ENCODE measurements around the gene PCSK5.
"Not testable (repeated sequence)": the region's sequence is repeated elsewhere in the genome, so short reads cannot be mapped to it uniquely, and the experiment has no call there.

The PCSK5 gene

GRCh38 chr9:76357555-76357954 lies 467.1 kb downstream of the PCSK5 start:
- DNase-seq (ENCODE audit: low read depth in 2 of 2) = no peak

GRCh38 chr9:76358628-76359280 lies 468.3 kb downstream of the PCSK5 start:
- no peak for DNase-seq (ENCODE audit: low read depth in 2 of 2)

GRCh38 chr9:76359365-76359764 lies 468.9 kb downstream of the PCSK5 start:
- no peak for DNase-seq (ENCODE audit: low read depth in 2 of 2)

- no peak for DNase-seq (ENCODE audit: low read depth in 2 of 2)
These were observed 469.3 kb downstream of the PCSK5 start for GRCh38 chr9:76359766-76360165.

GRCh38 chr9:76362332-76363031 lies 472.0 kb downstream of the PCSK5 start:
- DNase-seq (ENCODE audit: low read depth in 2 of 2) = not testable (repeated sequence)

DNA sequence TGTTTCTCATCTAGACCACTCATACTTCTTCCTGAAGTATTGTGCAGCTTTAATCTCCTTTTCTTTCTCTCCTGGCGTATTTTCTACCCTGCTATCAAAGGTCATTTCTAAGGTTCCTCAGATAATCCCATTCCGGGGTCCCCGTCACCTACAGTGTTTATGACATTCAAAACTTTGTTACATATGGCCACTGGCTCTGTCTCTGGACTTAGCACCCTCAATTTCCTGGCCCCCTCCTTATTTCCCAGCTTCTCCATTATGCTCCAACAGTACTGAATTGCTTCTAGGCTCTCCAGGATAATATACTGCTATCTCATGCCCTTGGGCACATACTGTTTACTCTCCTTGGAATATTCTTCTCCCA lies 472.5 kb downstream of the PCSK5 start:
- no peak for DNase-seq (ENCODE audit: low read depth in 2 of 2)

DNA sequence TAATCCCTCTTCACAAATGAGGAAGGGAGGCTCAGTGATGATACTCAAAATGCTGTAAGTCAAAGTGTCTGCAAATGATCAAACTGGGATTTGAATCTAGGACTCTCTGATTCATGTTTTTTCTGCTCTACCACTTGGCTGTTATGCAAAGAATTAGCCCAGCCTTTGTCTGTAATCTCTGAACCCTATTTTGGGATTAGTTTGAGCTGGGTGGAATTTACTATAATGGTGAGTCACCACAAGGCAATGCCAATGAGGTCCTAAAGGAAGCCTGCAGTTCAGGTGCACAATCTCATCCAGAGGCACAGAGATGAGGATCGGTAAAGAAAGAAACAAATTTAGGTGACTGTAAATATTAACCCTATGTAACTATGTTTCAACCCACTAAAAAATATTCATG lies 474.6 kb downstream of the PCSK5 start:
- no peak for DNase-seq (ENCODE audit: low read depth in 2 of 2)

- DNase-seq (ENCODE audit: low read depth in 2 of 2) = no peak
These were observed 475.8 kb downstream of the PCSK5 start for GRCh38 chr9:76366275-76366674.

- DNase-seq (ENCODE audit: low read depth in 2 of 2) = no peak
These were observed 479.1 kb downstream of the PCSK5 start for GRCh38 chr9:76369583-76369982.

GRCh38 chr9:76370396-76371023 lies 480.0 kb downstream of the PCSK5 start:
- DNase-seq (ENCODE audit: low read depth in 2 of 2) = no peak

DNA sequence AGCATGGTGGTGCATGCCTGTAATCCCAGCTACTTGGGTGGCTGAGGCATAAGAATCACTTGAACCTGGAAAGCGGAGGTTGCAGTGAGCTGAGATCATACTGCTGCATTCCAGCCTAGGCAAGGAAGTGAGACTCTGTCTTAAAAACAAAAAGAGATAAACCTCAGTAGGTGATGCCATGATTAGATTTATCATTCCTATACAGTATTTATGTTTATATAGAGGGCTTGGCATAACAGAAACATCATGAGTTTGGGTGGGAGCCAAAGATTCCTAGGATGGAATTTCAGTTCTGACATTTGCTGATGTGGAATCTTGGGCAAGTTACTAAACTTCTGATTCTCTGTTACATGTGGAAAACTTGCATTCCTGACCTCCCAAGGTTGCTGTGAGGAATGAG lies 481.4 kb downstream of the PCSK5 start:
- no peak for DNase-seq (ENCODE audit: low read depth in 2 of 2)

- DNase-seq (ENCODE audit: low read depth in 2 of 2) = no peak
These were observed 481.9 kb downstream of the PCSK5 start for GRCh38 chr9:76372336-76372735.

- DNase-seq (ENCODE audit: low read depth in 2 of 2) = no peak
These were observed 482.8 kb downstream of the PCSK5 start for GRCh38 chr9:76373173-76373783.

- DNase-seq (ENCODE audit: low read depth in 2 of 2) = no peak
These were observed 483.5 kb downstream of the PCSK5 start for GRCh38 chr9:76373784-76374474.

DNA sequence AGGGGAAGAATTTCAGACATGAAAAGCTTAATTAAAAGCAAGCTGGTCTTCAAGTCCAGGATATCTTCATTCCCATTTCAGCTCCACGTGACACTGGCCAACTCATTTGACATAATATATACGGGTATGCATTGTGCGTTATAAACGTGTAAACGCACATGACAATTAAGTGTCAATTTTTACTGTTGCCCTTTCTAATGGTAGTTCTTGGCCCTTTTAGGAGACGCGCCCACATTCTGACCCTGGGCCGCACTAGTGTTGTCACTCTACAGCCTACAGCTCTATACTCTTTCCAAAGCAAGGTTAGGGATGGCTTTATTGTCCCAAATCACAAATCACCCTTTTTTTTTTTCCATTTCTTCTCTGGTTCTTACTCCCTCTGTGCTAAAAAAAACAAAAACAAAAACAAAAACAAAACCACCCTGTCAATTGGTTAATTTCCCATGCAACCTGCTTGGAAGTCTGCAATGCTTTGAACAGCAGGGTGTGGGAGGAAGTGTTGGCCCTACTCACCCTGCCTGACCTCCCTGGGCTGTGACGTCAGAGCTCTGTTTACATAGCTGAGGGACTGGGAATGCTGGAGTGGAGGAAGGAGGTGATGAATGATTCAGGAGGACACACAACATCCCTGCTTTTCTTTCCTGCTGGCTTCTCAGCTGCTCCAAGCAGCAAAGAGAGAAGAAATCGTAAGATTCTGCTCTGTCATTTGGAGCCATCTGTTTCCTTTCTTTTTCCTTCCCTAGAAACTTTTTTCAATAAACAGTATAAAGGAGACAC lies 484.5 kb downstream of the PCSK5 start:
- no peak for DNase-seq (ENCODE audit: low read depth in 2 of 2)

DNA sequence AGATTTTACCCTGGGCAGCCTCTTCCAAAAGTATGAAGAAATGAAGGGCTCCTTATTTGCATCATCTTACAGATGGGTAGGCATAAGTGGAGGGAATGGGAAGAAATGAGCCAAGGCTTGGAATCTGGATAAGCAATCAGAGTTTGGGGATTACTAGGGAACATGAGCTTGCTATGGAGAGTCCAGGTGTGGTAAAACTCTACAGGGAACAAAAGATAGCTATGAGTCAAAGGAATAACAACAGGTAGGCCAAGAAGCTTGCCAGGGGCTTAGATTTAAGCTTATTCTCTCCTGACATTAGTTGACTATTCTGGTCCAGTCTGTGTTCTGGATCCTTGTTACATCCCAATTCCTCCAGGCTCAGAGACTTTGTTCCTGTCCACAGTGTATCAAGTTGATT lies 487.3 kb downstream of the PCSK5 start:
- no peak for DNase-seq (ENCODE audit: low read depth in 2 of 2)

- no peak for DNase-seq (ENCODE audit: low read depth in 2 of 2)
These were observed 488.0 kb downstream of the PCSK5 start for GRCh38 chr9:76378367-76379073.

- DNase-seq (ENCODE audit: low read depth in 2 of 2) = no peak
These were observed 489.0 kb downstream of the PCSK5 start for GRCh38 chr9:76379494-76379893.

DNA sequence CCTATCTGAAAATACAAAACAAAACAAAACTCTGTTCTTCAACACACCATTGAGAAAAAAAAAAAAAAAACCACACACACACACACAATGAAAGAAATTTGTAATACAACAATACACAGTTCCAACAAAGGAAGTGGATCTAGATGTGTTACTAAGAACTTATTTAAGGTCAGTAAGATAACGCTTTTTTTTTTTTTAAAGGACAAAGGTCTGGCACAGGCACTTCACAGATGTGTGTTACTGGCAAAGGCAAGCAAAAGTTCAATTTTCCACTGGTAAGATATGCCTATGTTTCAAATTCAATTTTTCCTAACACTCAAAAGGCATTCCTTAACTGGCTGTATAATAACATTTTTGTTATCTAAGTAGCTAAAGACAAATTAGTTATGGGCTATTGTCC lies 500.2 kb downstream of the PCSK5 start:
- DNase-seq (ENCODE audit: low read depth in 2 of 2) = no peak

DNA sequence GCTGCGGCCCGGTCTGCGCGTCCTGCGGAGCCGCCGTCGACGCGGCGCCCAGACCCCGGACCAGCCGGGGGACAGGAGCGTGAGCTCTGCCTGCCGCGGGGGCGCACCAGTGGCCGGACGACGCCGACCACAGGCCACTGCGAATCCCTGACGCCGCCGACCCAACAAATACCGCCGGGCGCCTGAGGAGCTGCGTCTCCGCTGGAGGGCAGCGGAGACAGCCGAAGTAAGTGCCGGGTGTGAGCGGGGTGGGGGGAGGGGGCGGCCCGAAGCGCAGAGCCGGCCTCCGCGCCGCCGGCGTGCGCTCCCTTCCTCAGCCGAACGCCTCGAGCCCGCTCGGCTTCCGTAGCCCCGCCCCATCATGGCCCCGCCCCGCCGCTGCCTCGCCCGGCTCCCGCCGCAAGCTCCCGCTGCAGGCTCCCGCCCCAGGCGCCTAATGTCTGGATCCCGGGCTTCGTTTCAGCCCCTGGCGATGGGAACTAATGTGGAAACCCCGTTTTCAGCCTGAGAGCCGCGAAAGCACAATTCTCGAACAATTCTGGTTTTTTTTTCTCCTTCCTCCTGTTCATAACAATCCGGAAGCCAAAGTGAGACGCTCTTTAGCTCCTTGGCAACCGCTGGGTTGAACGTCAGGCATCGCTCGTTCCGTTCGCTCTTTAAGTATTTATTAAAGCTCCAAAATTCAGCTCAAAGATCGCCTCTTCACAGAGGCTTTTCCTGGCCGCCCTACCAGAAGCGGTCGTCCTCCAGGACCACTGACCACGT lies 503.9 kb downstream of the PCSK5 start, which contains the start of gene RFK:
Gene RFK, minus strand, starts transcription at position 232 of the 765 bp plus-strand sequence. CDS start 255 bp downstream, outside the sequence.
- peak; percentile 92 to 96 for DNase-seq (ENCODE audit: low read depth in 2 of 2)
